ENCODE data around the gene C4B. TPM values are rescaled to one million over a fixed set of nuclear protein-coding genes. Genes with fewer than 3 reads are reported as not detected.

Gene C4B
- total RNA-seq, 2 donors from 2014 or later: 49.2 to 137 TPM

DNA sequence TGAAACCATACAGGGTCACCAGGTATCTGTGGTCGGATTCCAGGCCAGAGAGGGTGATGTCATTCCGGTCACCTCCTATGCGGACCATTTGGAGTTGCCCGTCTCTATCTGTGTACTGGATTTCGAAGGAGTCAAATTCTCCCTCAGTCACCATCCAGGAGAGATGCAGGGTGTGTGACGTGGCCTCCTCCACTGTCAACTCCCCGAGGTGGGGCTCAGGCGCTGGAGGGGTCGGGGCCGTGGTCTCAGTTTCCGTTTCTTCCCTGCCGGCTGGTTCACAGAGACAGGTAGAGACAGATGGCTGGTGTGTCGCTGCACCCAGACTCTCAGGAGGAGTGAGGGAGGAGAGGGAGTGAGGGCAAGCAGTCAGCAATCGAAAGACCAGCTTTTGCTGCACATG, 54.3 kb downstream of the C4B start:
- intact Hi-C loops (cut with DNase I): no loop called here
- no peaks in the 10 kb centered on the region for H3K36me3 ChIP-seq
- WGBS: 91% methylated on average over 14 of the region's 14 CpGs
- TF ChIP-seq CTCF (IDR thresholded peaks at IDR 0.05) (no peak), POLR2A (IDR thresholded peaks at IDR 0.05) (no peak), POLR2AphosphoS5 (IDR thresholded peaks at IDR 0.05) (no peak)
- DNase-seq (ENCODE audit: low spot score): no peak
- H3K27me3 ChIP-seq (replicated peaks; ENCODE audit: insufficient read depth): no peaks in the 10 kb centered on the region
- H3K4me1 ChIP-seq (replicated peaks): no peaks in the 10 kb centered on the region
- no peak overlapping the region for H3K4me3 ChIP-seq
- H3K9me3 ChIP-seq: no peaks in the 10 kb centered on the region
- H3K27ac ChIP-seq: no peak overlapping the region

- 95% methylated on average over 17 of the region's 17 CpGs for WGBS
Observed at GRCh38 chr6:32069460-32069859, 54.9 kb downstream of the C4B start.

DNA sequence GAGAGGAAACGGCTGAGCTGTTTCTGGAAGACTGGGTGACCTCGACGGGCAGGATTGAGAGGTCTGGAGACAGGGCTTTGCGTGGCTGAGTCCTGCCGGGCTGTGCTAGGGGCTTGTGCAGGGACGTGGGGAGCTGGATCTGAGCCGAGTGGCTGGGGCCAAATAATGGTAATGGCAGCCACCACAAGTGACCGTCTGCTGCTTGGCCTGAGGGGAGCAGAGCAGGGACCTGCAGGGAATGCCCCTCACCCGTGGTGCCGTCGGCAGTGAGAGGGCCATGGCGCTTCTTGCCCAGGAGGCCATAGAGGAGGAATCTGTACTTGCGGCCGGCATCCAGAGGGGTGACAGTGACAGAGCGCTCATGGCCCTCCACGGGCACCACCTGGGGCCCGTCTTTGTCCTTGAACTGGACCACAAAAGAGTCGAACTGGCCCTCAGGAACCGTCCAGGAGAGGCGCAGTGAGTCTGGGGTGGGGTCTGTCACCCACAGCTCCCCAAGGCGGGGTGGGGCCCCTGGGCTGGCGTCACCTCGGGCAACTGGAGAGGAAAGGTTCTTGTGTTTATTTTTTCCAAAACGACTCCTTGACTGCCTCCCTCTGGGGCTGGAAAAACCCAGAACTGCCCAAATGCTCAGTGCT, 55.4 kb downstream of the C4B start:
- no peaks in the 10 kb centered on the region for H3K36me3 ChIP-seq
- H3K9me3 ChIP-seq: no peaks in the 10 kb centered on the region
- H3K4me3 ChIP-seq: no peak overlapping the region
- no peak for TF ChIP-seq CTCF (IDR thresholded peaks at IDR 0.05)
- no peak for TF ChIP-seq POLR2AphosphoS5 (IDR thresholded peaks at IDR 0.05)
- TF ChIP-seq POLR2A (IDR thresholded peaks at IDR 0.05): no peak
- WGBS: 79% methylated on average over 24 of the region's 24 CpGs
- no peaks in the 10 kb centered on the region for H3K4me1 ChIP-seq (replicated peaks)
- no peaks in the 10 kb centered on the region for H3K27me3 ChIP-seq (replicated peaks; ENCODE audit: insufficient read depth)
- intact Hi-C loops (cut with DNase I): no loop called here
- H3K27ac ChIP-seq: no peak overlapping the region
- DNase-seq (ENCODE audit: low spot score): no peak

More at GRCh38 chr6:32069460-32069859, 54.9 kb downstream of the C4B start:
- Histone ChIP-seq H3K36me3 (no peaks in the 10 kb centered on the region), H3K27me3 (replicated peaks; ENCODE audit: insufficient read depth) (no peaks in the 10 kb centered on the region), H3K27ac (no peak overlapping the region), H3K4me1 (replicated peaks) (no peaks in the 10 kb centered on the region), H3K9me3 (no peaks in the 10 kb centered on the region), H3K4me3 (no peak overlapping the region)
- intact Hi-C loops (cut with DNase I): no loop called here
- DNase-seq (ENCODE audit: low spot score): no peak
- TF ChIP-seq CTCF (IDR thresholded peaks at IDR 0.05) (no peak), POLR2AphosphoS5 (IDR thresholded peaks at IDR 0.05) (no peak), POLR2A (IDR thresholded peaks at IDR 0.05) (no peak)

GRCh38 chr6:32070814-32071543, 56.4 kb downstream of the C4B start:
- H3K4me1 ChIP-seq (replicated peaks): no peaks in the 10 kb centered on the region
- no peaks in the 10 kb centered on the region for H3K9me3 ChIP-seq
- no peak overlapping the region for H3K4me3 ChIP-seq
- no peaks in the 10 kb centered on the region for H3K27me3 ChIP-seq (replicated peaks; ENCODE audit: insufficient read depth)
- peak overlapping the region in 1 of 2 donors; percentile 8 for H3K27ac ChIP-seq
- no peaks in the 10 kb centered on the region for H3K36me3 ChIP-seq
- WGBS: 74% methylated on average over 16 of the region's 16 CpGs
- DNase-seq (ENCODE audit: low spot score): no peak
- intact Hi-C loops (cut with DNase I): no loop called here
- no peak for TF ChIP-seq POLR2AphosphoS5 (IDR thresholded peaks at IDR 0.05)
- TF ChIP-seq CTCF (IDR thresholded peaks at IDR 0.05): no peak
- TF ChIP-seq POLR2A (IDR thresholded peaks at IDR 0.05): no peak

GRCh38 chr6:32073101-32073500, 58.5 kb downstream of the C4B start:
- Histone ChIP-seq H3K27me3 (replicated peaks; ENCODE audit: insufficient read depth) (no peaks in the 10 kb centered on the region), H3K27ac (no peak overlapping the region), H3K4me3 (no peak overlapping the region), H3K36me3 (no peaks in the 10 kb centered on the region), H3K4me1 (replicated peaks) (no peaks in the 10 kb centered on the region), H3K9me3 (no peaks in the 10 kb centered on the region)
- intact Hi-C loops (cut with DNase I): no loop called here
- 93% methylated on average over 3 of the region's 3 CpGs for WGBS
- no peak for DNase-seq (ENCODE audit: low spot score)
- TF ChIP-seq CTCF (IDR thresholded peaks at IDR 0.05): no peak
- no peak for TF ChIP-seq POLR2A (IDR thresholded peaks at IDR 0.05)
- no peak for TF ChIP-seq POLR2AphosphoS5 (IDR thresholded peaks at IDR 0.05)

All from prostate gland (tissue), 2 donors.